Inflammatory macrophage treated with lipopolysaccharide for 1 hour (primary cell): Measurements from ENCODE around the gene GNB1L.
A peak's percentile ranks its signal among the peaks of the same experiment; 100 is the strongest.

ENCODE experiments used
- DNase-seq, 2 donors: peaks; one replicate each; pipeline ENCODE4 v3.0.0-alpha.2; 2020 to 2022

GNB1L gene

DNA sequence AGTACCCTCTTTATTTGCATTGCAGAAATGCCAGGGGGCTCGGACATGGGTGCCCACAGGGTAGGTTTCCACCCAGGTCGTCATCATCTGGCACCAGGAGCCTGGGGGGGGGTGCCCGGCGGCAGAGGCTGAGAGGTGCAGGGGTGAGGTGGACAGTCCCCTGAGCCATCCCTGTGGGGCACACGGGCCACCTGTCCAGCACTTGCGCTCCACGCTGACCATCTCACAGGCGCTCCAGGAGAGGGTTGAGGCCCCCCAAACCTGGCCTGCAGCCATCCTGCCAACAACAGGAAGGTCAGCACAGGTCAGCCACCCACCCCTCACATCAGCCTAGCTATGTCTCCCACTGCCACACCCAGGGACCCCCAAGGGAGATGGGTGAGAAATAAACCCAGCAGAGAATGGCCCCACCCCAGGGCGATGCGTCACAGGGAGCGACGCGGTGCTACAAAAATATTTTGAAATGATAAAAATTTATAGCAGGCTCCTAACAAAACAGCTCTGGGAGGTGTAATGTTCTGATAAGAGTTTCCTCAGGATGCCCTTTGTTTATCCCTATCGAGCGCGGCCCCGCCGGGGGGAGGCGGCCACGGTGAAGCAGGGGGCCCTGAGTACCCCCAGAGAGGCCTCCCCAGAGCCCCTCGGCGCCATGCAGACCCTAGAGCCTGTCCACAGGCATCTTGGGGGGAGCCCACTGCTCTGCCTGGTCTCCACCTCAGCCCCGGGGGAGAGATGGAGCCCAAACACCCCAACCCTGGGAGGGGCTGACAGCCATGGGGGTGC, 21.0 kb upstream of the GNB1L start:
- DNase-seq = no peak

- DNase-seq = no peak
Observed at GRCh38 chr22:19875061-19875530, 20.4 kb upstream of the GNB1L start.

- no peak for DNase-seq
Observed at GRCh38 chr22:19874307-19875060, 19.8 kb upstream of the GNB1L start.

- DNase-seq = no peak
Observed at GRCh38 chr22:19873960-19874306, 19.3 kb upstream of the GNB1L start.

GRCh38 chr22:19873138-19873959, 18.7 kb upstream of the GNB1L start:
- no peak for DNase-seq

- DNase-seq = no peak
Observed at GRCh38 chr22:19872779-19873137, 18.1 kb upstream of the GNB1L start.

GRCh38 chr22:19871845-19872778, 17.4 kb upstream of the GNB1L start:
- no peak for DNase-seq

DNA sequence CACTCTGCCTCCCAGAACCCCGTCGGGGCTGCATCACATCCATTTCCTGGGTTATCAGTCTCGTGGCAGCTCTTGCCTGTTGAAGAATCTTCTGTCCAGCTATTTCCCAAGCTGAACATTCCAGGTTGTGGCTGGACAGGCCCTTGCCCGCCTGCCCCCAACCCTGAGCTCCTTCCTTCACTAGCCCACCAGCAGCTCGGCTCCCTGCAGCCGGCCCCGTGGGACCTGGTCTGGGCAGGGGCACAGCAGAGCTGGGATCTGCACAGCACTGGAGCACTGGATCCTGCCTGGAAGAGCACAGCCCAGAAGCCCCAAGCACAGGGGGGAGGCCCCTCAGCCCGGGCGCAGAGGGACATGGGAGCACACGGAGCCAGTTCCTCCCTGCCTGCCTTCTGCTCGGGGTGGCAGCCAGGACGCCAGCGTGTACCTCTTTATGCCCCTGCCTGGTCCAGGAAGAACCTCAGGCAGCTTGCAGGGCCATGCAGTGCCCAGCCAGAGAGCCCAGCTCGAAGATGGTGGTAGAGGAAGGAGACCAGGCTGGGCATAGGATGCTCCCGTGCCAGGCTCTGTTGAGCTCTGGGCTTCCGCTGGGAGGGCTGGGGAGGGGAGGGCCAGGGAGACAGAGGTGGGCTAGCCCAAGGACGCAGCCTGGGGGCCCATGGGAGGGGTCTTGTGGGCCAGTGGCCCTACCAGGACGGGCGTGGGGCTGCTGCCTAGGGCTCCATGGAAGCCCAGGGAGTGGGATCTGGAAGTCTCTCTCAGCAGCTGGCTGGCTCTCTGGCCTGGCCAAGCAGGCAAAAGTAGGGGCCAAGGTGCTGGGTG, 16.6 kb upstream of the GNB1L start:
- DNase-seq = no peak

DNA sequence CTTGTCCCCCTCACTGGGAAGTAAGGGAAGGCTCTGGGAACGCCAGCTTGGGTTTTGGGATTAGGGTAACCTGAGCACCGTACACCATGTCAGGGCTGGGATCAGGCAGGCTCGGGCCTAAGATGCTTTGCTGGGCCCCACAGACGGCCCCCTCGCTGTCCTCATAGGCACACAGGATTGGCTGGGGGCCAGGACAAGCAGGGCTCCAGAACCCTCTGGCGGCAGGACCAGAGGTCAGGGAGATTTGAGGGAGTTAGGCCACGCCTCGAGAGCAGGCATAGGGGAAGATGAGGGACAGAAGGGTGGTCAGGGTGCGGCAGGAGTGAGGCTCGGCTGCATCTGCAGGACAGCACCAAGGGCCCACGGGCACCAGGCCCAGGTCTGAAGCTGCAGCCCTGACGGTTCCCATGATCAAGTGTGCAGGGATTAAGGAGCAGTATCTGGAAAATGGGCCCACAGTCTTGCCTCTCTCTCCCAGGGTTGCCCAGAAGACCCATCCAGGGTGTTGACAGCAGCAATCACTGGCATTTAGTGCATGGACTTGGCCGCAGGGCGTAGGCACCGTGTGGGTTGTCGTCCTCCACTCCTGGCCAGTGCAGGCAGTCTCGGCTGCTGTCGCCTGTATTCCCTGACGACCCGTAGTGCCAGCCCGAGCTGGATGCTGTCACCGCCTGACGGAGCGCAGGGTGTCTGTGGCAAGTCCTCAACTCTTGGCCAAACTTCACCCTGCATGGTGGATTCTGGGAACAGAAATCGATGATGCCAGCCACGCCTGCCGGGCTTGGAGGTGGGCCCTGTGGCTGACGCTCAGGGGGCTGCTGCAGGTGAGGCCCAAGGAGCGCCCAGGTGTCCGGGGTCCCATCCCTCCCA, 15.7 kb upstream of the GNB1L start:
- no peak for DNase-seq

DNA sequence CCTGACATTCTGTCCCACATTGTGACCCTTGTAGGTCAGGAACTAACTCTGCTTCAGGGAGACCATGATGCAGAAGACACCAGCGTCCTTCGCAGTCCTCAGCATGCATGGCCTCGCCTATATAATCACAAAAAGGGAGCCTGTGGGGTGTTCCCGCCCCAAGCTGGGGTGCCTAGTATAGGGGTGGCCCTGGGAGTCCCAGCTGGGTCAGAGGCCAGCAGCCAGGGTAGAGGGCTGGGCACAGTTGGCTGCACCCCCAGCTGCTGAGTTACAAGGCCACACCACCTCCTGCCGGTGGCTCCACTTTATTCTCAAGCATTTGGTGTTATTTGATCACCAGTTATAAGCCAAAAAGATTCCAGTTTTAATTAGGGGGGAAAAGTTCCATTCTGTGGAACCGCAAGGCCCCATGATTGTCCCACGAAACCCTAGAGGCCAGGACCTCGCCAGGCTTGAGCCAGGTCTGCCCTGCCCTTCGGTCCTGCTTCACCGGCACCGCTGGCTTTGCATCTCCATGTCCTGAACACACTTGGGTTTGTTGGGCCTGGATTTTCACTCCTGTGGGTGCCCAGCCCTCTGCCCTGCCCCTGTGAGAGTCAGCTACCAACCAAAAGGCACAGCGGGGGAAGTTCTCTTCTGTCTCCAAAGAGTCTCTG, 15.0 kb upstream of the GNB1L start:
- no peak for DNase-seq

DNA sequence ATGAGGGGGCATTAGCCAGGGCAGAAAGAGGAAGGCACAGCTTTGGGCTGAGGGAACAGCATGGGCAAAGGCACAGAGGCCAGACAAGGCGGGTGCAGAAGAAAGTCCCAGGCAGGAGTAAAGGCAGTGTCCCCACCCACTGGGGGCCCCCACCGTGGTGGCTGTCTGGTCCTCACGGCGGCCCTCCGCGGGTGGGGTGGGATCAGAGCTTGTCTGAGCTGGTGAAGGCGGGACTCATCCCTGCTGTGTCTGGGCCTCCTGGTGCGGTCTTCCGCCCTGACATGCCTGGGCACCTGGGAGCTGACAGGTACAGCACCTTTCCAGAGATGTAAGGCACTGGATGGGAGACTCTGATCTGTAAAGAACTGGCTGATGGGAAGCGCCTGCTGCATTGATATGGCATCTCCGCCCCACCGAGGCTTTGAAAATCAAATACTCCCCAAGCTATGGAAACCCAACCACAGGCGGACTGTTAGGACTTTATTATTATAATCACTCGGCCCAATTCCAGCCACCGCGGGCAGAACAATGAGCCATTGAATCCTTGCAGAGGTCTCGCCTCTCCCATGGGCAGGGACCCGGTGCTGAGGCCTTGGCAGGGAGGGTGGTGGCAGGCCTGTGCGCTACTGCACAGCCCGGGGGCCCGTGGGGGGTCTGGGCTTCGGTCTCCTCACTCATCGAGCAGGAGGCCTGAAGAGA, 14.2 kb upstream of the GNB1L start:
- DNase-seq = no peak

GRCh38 chr22:19868333-19868732, 13.7 kb upstream of the GNB1L start:
- no peak for DNase-seq

GRCh38 chr22:19867617-19868016, 12.9 kb upstream of the GNB1L start:
- no peak for DNase-seq

DNA sequence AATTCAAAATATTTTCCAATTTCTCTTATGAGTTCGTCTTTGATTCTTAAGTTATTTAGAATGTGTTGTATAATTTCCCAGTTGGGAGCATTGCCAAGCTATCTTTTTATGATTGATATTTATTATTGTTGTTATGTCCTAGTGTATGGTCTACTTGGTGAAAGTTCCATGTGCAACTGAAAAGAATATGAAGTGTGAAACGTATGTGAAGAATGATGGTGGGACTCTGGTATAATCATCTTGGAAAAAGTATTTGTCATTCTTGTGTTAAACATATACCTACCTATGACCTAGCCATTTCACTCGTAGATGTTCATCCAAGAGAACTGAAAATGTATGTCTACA, 12.0 kb upstream of the GNB1L start:
- no peak for DNase-seq

GRCh38 chr22:19865141-19865829, 10.6 kb upstream of the GNB1L start:
- DNase-seq = peak; percentile 83 to 87

DNA sequence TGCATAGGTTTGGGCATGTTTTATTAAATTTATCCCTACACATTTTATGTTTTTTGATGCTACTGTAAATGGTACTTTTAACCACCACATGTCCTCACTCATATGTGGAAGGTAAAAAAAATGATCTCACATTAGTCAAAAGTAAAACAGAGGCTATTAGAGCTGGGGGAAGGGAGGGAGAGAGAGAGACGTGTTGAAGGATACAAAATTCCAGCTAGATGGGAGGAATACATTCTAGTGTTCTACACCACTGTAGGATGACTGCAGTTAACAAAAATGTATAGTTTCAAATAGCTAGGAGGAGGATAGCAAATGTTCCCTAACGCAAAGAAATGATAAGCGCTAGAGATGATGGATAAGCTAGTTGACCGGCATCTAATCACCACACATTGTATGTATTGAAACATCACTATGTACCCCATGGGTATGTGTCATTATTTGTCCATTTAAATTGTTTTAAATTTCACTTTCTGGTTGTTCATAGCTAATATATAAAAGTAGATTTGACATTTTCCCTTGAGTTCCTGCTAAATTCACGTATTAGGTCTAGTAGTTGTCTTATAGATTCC, 9.9 kb upstream of the GNB1L start:
- DNase-seq = no peak

DNA sequence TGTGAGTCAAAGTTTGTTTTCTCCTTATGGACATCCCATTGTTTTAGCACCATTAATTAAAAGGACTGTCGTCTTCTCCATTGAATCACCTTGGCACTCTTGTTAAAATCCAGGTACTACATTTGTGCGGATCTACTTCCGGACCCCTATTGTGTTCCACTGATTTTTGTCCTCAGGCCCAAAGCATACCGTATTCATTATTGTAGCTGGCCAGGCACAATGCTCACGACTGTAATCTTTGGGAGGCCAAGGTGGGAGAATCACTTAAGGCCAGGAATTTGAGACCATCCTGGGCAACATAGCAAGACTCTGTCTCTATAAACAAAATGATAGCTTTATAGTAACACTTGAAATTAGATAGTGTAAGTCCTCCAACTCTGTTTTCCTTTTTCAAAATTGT, 8.9 kb upstream of the GNB1L start:
- no peak for DNase-seq

- no peak for DNase-seq
Observed at GRCh38 chr22:19862619-19863246, 8.1 kb upstream of the GNB1L start.
